DND-41 (cell line): ENCODE measurements around the gene ACOT12.
"Not testable (repeated sequence)": the region's sequence is repeated elsewhere in the genome, so short reads cannot be mapped to it uniquely, and the experiment has no call there.

Experiments used
- EZH2 ChIP-seq: IDR thresholded peaks from 3 replicates; pipeline ENCODE4 v1.6.1; 2012; ENCODE audit warnings: borderline replicate concordance, low read depth, mild to moderate bottlenecking, moderate library complexity, low read length, inconsistent platforms; ENCODE audit not compliant: severe bottlenecking
- TF ChIP-seq, protein P1 (sequence below): IDR thresholded peaks from 2 replicates; pipeline ENCODE4 v1.5.1; 2012; ENCODE audit warnings: borderline replicate concordance, low read length, moderate library complexity, mild to moderate bottlenecking; ENCODE audit not compliant: poor library complexity, severe bottlenecking; ENCODE audit errors: extremely low read depth

DNA sequence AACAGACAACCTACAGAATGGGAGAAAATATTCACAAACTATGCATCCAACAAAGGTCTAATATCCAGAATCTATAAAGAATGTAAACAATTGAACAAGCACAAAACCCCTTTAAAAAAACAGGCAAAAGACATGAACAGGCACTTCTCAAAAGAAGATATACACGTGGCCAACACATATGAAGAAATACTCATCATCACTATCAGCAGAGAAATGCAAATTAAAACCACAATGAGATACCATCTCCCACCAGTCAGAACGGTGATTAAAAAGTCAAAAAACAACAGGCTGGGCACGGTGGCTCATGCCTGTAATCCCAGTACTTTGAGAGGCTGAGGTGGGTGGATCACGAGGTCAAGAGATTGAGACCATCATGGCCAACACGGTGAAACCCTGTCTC, 99.9 kb downstream of the ACOT12 start:
- TF ChIP-seq, protein P1, sequence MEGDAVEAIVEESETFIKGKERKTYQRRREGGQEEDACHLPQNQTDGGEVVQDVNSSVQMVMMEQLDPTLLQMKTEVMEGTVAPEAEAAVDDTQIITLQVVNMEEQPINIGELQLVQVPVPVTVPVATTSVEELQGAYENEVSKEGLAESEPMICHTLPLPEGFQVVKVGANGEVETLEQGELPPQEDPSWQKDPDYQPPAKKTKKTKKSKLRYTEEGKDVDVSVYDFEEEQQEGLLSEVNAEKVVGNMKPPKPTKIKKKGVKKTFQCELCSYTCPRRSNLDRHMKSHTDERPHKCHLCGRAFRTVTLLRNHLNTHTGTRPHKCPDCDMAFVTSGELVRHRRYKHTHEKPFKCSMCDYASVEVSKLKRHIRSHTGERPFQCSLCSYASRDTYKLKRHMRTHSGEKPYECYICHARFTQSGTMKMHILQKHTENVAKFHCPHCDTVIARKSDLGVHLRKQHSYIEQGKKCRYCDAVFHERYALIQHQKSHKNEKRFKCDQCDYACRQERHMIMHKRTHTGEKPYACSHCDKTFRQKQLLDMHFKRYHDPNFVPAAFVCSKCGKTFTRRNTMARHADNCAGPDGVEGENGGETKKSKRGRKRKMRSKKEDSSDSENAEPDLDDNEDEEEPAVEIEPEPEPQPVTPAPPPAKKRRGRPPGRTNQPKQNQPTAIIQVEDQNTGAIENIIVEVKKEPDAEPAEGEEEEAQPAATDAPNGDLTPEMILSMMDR: not testable (repeated sequence)
- not testable (repeated sequence) for TF ChIP-seq EZH2
